Stomach (tissue), 4 donors: ENCODE results near the gene TRIO.

Experiments used
- EP300 ChIP-seq: sonication (generic); formaldehyde crosslinking; IDR thresholded peaks from one replicate; pipeline ENCODE4 v1.6.1; 2017; ENCODE audit warnings: antibody characterized with exemption
- POLR2A ChIP-seq, 4 donors: fragments of 450-650 bp; IDR thresholded peaks; one replicate each; pipeline ENCODE4 v1.6.1; 2016; ENCODE audit warnings: antibody characterized with exemption in 4 of 4, control low read depth in 2 of 4, mild to moderate bottlenecking in 1 of 4, moderate library complexity in 1 of 4
- POLR2AphosphoS5 ChIP-seq, 3 donors: sonication (generic); formaldehyde crosslinking; IDR thresholded peaks; one replicate each; pipeline ENCODE4 v1.6.1; 2016; ENCODE audit warnings: antibody characterized with exemption in 3 of 3
- TF ChIP-seq, protein P1 (sequence below), 7 experiments: fragments of 450-650 bp in 4 of 7; fragments of 200-600 bp in 3 of 7; sonication (generic) in 3 of 7; IDR thresholded peaks; one replicate each; pipeline ENCODE4 v1.5.1; 2016 to 2019; ENCODE audit warnings: antibody characterized with exemption in 7 of 7, control low read depth in 2 of 7, mild to moderate bottlenecking in 1 of 7

DNA sequence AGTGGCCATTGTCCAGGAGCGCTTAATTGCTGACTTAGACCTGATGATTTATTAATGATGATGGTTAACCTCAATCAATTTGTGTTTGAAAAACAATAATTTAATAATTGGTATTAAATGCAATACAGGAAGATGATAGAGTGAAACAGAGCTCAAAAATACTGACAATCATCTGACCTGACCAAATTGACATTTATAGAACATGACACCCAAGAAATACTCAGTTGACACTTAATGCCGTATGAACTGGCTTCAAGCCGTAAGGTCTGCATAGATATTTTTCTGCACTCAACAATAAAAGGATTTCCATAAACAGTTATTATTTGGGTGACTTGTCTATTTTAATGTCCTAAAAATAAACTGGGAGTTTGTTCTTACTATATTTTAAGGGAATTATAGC, 159.2 kb downstream of the TRIO start:
- TF ChIP-seq, protein P1, sequence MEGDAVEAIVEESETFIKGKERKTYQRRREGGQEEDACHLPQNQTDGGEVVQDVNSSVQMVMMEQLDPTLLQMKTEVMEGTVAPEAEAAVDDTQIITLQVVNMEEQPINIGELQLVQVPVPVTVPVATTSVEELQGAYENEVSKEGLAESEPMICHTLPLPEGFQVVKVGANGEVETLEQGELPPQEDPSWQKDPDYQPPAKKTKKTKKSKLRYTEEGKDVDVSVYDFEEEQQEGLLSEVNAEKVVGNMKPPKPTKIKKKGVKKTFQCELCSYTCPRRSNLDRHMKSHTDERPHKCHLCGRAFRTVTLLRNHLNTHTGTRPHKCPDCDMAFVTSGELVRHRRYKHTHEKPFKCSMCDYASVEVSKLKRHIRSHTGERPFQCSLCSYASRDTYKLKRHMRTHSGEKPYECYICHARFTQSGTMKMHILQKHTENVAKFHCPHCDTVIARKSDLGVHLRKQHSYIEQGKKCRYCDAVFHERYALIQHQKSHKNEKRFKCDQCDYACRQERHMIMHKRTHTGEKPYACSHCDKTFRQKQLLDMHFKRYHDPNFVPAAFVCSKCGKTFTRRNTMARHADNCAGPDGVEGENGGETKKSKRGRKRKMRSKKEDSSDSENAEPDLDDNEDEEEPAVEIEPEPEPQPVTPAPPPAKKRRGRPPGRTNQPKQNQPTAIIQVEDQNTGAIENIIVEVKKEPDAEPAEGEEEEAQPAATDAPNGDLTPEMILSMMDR (IDR thresholded peaks at IDR 0.05) = no peak
- no peak for TF ChIP-seq POLR2A (IDR thresholded peaks at IDR 0.05)
- no peak for TF ChIP-seq EP300
- TF ChIP-seq POLR2AphosphoS5 (IDR thresholded peaks at IDR 0.05) = no peak
